Keratinocyte (primary cell): ENCODE measurements around the gene TOLLIP. TPM values are rescaled to one million over a fixed set of nuclear protein-coding genes. Genes with fewer than 3 reads are reported as not detected.

Experiments used
- DNase-seq: peaks from one replicate; pipeline ENCODE4 v3.0.0-alpha.2; 2011; ENCODE audit warnings: low read depth, missing footprints, low spot score
- FAIRE-seq: peaks from 2 replicates; lab custom pipeline; 2011; peaks lifted over from hg19 to GRCh38; lab: Jason Lieb, UNC
- H2AFZ ChIP-seq: 2 replicates; pipeline ENCODE4 v1.6.0; 2012; ENCODE audit warnings: low read length, control low read depth, inconsistent platforms; ENCODE audit not compliant: control insufficient read depth
- H3K27ac ChIP-seq: 2 replicates; pipeline ENCODE4 v1.5.1; 2011; ENCODE audit warnings: low read length; ENCODE audit not compliant: control insufficient read depth, insufficient read depth
- H3K27me3 ChIP-seq: 3 replicates; pipeline ENCODE4 v1.6.0; 2011; ENCODE audit warnings: low read length; ENCODE audit not compliant: control insufficient read depth, insufficient read depth; ENCODE audit errors: extremely low read depth
- H3K36me3 ChIP-seq, 2 experiments: 2 replicates in 1 of 2; 3 replicates in 1 of 2; pipeline ENCODE4 v1.5.1; 2011; ENCODE audit warnings: low read length in 2 of 2, mild to moderate bottlenecking in 1 of 2; ENCODE audit not compliant: control insufficient read depth in 2 of 2, insufficient read depth in 2 of 2; ENCODE audit errors: extremely low read depth in 1 of 2
- H3K4me1 ChIP-seq: 3 replicates; pipeline ENCODE4 v1.5.1; 2011; ENCODE audit warnings: low read length; ENCODE audit not compliant: control insufficient read depth, insufficient read depth; ENCODE audit errors: extremely low read depth
- H3K4me2 ChIP-seq: 3 replicates; pipeline ENCODE4 v1.6.0; 2011; ENCODE audit warnings: low read depth, low read length; ENCODE audit not compliant: control insufficient read depth, insufficient read depth; ENCODE audit errors: extremely low read depth
- H3K4me3 ChIP-seq, 3 experiments: fragments of 200-600 bp in 1 of 3; sonication (generic) in 1 of 3; 2 replicates in 2 of 3; 3 replicates in 1 of 3; pipeline ENCODE4 v1.5.1; 2011 to 2016; ENCODE audit warnings: low read length in 3 of 3, mild to moderate bottlenecking in 3 of 3, control low read depth in 2 of 3, inconsistent platforms in 1 of 3, low read depth in 1 of 3, mixed read lengths in 1 of 3, mixed run types in 1 of 3, moderate library complexity in 1 of 3; ENCODE audit not compliant: control insufficient read depth in 2 of 3, insufficient read depth in 2 of 3; ENCODE audit errors: extremely low read depth in 1 of 3
- H3K79me2 ChIP-seq: 2 replicates; pipeline ENCODE4 v1.6.0; 2012; ENCODE audit warnings: low read length; ENCODE audit not compliant: control insufficient read depth, insufficient read depth
- H3K9ac ChIP-seq: 3 replicates; pipeline ENCODE4 v1.6.0; 2011; ENCODE audit warnings: low read length; ENCODE audit not compliant: control insufficient read depth, insufficient read depth; ENCODE audit errors: extremely low read depth
- H3K9me1 ChIP-seq: 3 replicates; pipeline ENCODE4 v1.6.0; 2011; ENCODE audit warnings: low read length; ENCODE audit not compliant: control insufficient read depth, insufficient read depth; ENCODE audit errors: extremely low read depth
- H3K9me3 ChIP-seq: 2 replicates; pipeline ENCODE4 v1.5.1; 2012; ENCODE audit warnings: low read depth, low read length; ENCODE audit not compliant: control insufficient read depth
- H4K20me1 ChIP-seq: 3 replicates; pipeline ENCODE4 v1.6.0; 2011; ENCODE audit warnings: low read length; ENCODE audit not compliant: control insufficient read depth, insufficient read depth; ENCODE audit errors: extremely low read depth
- CTCF ChIP-seq, 3 experiments: IDR thresholded peaks in 1 of 3; conservative IDR thresholded peaks in 1 of 3; optimal IDR thresholded peaks in 1 of 3; 2 replicates in 2 of 3; 3 replicates in 1 of 3; pipeline versions ENCODE3 to v1.5.1; 2011; ENCODE audit warnings: low read length in 3 of 3, mild to moderate bottlenecking in 3 of 3, moderate library complexity in 2 of 3, control low read depth in 1 of 3, inconsistent platforms in 1 of 3; ENCODE audit not compliant: insufficient read depth in 2 of 3; ENCODE audit errors: extremely low read depth in 1 of 3
- EZH2 ChIP-seq: IDR thresholded peaks from one replicate; pipeline ENCODE4 v1.6.1; 2012; ENCODE audit warnings: inconsistent platforms, mild to moderate bottlenecking, low read length, moderate library complexity
- dilution Hi-C: fragments of 300-500 bp; cut with MboI; formaldehyde crosslinking; loops from one replicate; pipeline ENCODE4 v1.7.0; 2020; ENCODE audit warnings: low sequenced_read_pairs; ENCODE audit not compliant: extremely low pct_ligation_motif_present
- polyA plus RNA-seq, 5 experiments: library from polyadenylated mRNA; depleted of rRNA in 3 of 5; stranded (reverse) in 3 of 5; stranded (forward) in 1 of 5; unstranded in 1 of 5; fragments of >200 nt; gene quantifications; 1 replicate in 1 of 5; 2 replicates in 3 of 5; 3 replicates in 1 of 5; pipeline versions ENCODE4 v1.2.1 to v1.2.3, GENCODE V29; 2011 to 2012; ENCODE audit warnings: missing spikeins in 2 of 5, low read depth in 1 of 5, low replicate concordance in 1 of 5

The TOLLIP gene
- polyA plus RNA-seq, 1 donor (not counting 4 experiments of a cell fraction or from before 2014, with no cell fraction given): 40.2 TPM

GRCh38 chr11:1300121-1300520 lies 9.3 kb downstream of the TOLLIP start:
- H3K4me1 ChIP-seq: peaks cover 31% of the 10 kb centered on the region
- no peak overlapping the region for H3K4me2 ChIP-seq
- H3K36me3 ChIP-seq: peaks cover 20 to 21% of the 10 kb centered on the region in 2 experiments
- H3K9ac ChIP-seq: no peak overlapping the region
- H3K4me3 ChIP-seq: no peak overlapping the region
- FAIRE-seq: no peak
- no peaks in the 10 kb centered on the region for H3K27me3 ChIP-seq
- H4K20me1 ChIP-seq: peaks cover 31% of the 10 kb centered on the region
- no peak overlapping the region for H3K27ac ChIP-seq
- TF ChIP-seq CTCF (optimal IDR thresholded peaks at IDR 0.05 in 1 of 3, IDR thresholded peaks at IDR 0.05 in 1 of 3, conservative IDR thresholded peaks at IDR 0.05 in 1 of 3; ENCODE audit: extremely low read depth in 1 of 3, insufficient read depth in 2 of 3, low read length in 3 of 3) (no peak), EZH2 (no peak)
- dilution Hi-C loops: no loop called here
- H3K9me3 ChIP-seq: no peaks in the 10 kb centered on the region
- no peak for DNase-seq
- no peak overlapping the region for H2AFZ ChIP-seq
- H3K9me1 ChIP-seq: no peaks in the 10 kb centered on the region
- H3K79me2 ChIP-seq: peaks cover 88% of the 10 kb centered on the region

- TF ChIP-seq EZH2 (no peak), CTCF (optimal IDR thresholded peaks at IDR 0.05 in 1 of 3, IDR thresholded peaks at IDR 0.05 in 1 of 3, conservative IDR thresholded peaks at IDR 0.05 in 1 of 3; ENCODE audit: extremely low read depth in 1 of 3, insufficient read depth in 2 of 3, low read length in 3 of 3) (no peak)
- Histone ChIP-seq H3K4me1 (peaks cover 26% of the 10 kb centered on the region), H3K36me3 (peaks cover 16 to 23% of the 10 kb centered on the region in 2 experiments), H3K27me3 (no peaks in the 10 kb centered on the region), H3K79me2 (peaks cover 86% of the 10 kb centered on the region), H3K9me3 (no peaks in the 10 kb centered on the region), H4K20me1 (peaks cover 31% of the 10 kb centered on the region), H3K4me2 (no peak overlapping the region), H3K9me1 (no peaks in the 10 kb centered on the region), H2AFZ (no peak overlapping the region), H3K9ac (no peak overlapping the region), H3K4me3 (no peak overlapping the region), H3K27ac (no peak overlapping the region)
- dilution Hi-C loops: no loop called here
- no peak for FAIRE-seq
- DNase-seq: no peak
Observed at GRCh38 chr11:1299621-1300020, 9.8 kb downstream of the TOLLIP start.
